Neural cell (in vitro differentiated cells): ENCODE data around the gene HS3ST3B1.

Experiments
- CTCF ChIP-seq: fragments of 450-650 bp; IDR thresholded peaks from 2 replicates; pipeline ENCODE4 v1.5.1; 2014; ENCODE audit warnings: antibody characterized with exemption, mild to moderate bottlenecking, moderate library complexity; ENCODE audit not compliant: poor library complexity, severe bottlenecking
- EP300 ChIP-seq: fragments of 450-650 bp; conservative IDR thresholded peaks from 2 replicates; pipeline ENCODE4 v1.6.1; 2014; ENCODE audit warnings: antibody characterized with exemption, mild to moderate bottlenecking, moderate library complexity; ENCODE audit not compliant: poor library complexity, severe bottlenecking
- POLR2AphosphoS5 ChIP-seq: IDR thresholded peaks from 2 replicates; pipeline ENCODE4 v1.6.1; 2012
- TF ChIP-seq, protein P1 (sequence below): IDR thresholded peaks from 2 replicates; pipeline ENCODE4 v1.6.1; 2012; ENCODE audit warnings: borderline replicate concordance

GRCh38 chr17:14341866-14342265, 41.0 kb downstream of the HS3ST3B1 start:
- TF ChIP-seq, protein P1, sequence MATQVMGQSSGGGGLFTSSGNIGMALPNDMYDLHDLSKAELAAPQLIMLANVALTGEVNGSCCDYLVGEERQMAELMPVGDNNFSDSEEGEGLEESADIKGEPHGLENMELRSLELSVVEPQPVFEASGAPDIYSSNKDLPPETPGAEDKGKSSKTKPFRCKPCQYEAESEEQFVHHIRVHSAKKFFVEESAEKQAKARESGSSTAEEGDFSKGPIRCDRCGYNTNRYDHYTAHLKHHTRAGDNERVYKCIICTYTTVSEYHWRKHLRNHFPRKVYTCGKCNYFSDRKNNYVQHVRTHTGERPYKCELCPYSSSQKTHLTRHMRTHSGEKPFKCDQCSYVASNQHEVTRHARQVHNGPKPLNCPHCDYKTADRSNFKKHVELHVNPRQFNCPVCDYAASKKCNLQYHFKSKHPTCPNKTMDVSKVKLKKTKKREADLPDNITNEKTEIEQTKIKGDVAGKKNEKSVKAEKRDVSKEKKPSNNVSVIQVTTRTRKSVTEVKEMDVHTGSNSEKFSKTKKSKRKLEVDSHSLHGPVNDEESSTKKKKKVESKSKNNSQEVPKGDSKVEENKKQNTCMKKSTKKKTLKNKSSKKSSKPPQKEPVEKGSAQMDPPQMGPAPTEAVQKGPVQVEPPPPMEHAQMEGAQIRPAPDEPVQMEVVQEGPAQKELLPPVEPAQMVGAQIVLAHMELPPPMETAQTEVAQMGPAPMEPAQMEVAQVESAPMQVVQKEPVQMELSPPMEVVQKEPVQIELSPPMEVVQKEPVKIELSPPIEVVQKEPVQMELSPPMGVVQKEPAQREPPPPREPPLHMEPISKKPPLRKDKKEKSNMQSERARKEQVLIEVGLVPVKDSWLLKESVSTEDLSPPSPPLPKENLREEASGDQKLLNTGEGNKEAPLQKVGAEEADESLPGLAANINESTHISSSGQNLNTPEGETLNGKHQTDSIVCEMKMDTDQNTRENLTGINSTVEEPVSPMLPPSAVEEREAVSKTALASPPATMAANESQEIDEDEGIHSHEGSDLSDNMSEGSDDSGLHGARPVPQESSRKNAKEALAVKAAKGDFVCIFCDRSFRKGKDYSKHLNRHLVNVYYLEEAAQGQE: no peak
- TF ChIP-seq POLR2AphosphoS5 (no peak), CTCF (no peak), EP300 (no peak)
